ENCODE results near the gene INO80.
"Not testable (repeated sequence)": the region's sequence is repeated elsewhere in the genome, so short reads cannot be mapped to it uniquely, and the experiment has no call there.

The INO80 gene

DNA sequence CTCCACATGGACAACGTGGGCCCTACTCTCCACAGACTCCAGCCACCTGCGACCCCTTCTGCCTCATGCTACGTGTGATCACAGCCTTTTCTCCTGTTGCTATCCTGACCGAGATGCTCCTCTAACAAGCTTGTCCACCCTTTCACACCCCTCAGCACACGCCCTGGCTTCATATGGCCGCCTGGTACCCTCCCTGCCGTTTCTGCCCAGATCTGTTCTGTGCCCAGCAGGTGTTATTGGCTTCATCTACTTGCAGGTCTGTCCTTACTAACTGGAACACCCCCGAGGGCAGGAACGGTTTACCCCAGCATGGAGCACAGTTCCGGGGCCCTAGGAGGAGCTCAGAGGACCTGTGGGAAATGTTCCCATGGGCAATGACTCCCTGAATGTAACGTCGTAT, 152.9 kb downstream of the INO80 start:
- no peak overlapping the region for H3K4me2 ChIP-seq

GRCh38 chr15:40962317-40962716, 153.8 kb downstream of the INO80 start:
- not testable (repeated sequence) for H3K36me3 ChIP-seq (ENCODE audit: insufficient read depth); H3K27me3 ChIP-seq (ENCODE audit: insufficient read depth, low read depth); H3K4me3 ChIP-seq (IDR thresholded peaks at IDR 0.05; ENCODE audit: insufficient read depth, low read depth, low read length); H3K4me1 ChIP-seq (ENCODE audit: low read depth, poor library complexity, severe bottlenecking); H3K79me2 ChIP-seq (ENCODE audit: insufficient read depth, low read depth); H3K27ac ChIP-seq; H3K4me2 ChIP-seq; H3K9ac ChIP-seq; H2AFZ ChIP-seq (ENCODE audit: low read depth); H4K20me1 ChIP-seq (ENCODE audit: insufficient read depth)

More for the DNA sequence above, 152.9 kb downstream of the INO80 start:
- H3K79me2 ChIP-seq (ENCODE audit: insufficient read depth, low read depth): no peaks in the 10 kb centered on the region
- H3K36me3 ChIP-seq (ENCODE audit: insufficient read depth): no peaks in the 10 kb centered on the region
- no peak overlapping the region for H2AFZ ChIP-seq (ENCODE audit: low read depth)
- H3K27ac ChIP-seq: no peak overlapping the region
- no peaks in the 10 kb centered on the region for H4K20me1 ChIP-seq (ENCODE audit: insufficient read depth)
- H3K27me3 ChIP-seq (ENCODE audit: insufficient read depth, low read depth): no peaks in the 10 kb centered on the region
- TF ChIP-seq, protein P1, sequence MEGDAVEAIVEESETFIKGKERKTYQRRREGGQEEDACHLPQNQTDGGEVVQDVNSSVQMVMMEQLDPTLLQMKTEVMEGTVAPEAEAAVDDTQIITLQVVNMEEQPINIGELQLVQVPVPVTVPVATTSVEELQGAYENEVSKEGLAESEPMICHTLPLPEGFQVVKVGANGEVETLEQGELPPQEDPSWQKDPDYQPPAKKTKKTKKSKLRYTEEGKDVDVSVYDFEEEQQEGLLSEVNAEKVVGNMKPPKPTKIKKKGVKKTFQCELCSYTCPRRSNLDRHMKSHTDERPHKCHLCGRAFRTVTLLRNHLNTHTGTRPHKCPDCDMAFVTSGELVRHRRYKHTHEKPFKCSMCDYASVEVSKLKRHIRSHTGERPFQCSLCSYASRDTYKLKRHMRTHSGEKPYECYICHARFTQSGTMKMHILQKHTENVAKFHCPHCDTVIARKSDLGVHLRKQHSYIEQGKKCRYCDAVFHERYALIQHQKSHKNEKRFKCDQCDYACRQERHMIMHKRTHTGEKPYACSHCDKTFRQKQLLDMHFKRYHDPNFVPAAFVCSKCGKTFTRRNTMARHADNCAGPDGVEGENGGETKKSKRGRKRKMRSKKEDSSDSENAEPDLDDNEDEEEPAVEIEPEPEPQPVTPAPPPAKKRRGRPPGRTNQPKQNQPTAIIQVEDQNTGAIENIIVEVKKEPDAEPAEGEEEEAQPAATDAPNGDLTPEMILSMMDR (conservative IDR thresholded peaks at IDR 0.05; ENCODE audit: low read depth, low read length): no peak
- no peak overlapping the region for H3K9ac ChIP-seq
- no peaks in the 10 kb centered on the region for H3K4me1 ChIP-seq (ENCODE audit: low read depth, poor library complexity, severe bottlenecking)
- no peak overlapping the region for H3K4me3 ChIP-seq (IDR thresholded peaks at IDR 0.05; ENCODE audit: insufficient read depth, low read depth, low read length)

DNA sequence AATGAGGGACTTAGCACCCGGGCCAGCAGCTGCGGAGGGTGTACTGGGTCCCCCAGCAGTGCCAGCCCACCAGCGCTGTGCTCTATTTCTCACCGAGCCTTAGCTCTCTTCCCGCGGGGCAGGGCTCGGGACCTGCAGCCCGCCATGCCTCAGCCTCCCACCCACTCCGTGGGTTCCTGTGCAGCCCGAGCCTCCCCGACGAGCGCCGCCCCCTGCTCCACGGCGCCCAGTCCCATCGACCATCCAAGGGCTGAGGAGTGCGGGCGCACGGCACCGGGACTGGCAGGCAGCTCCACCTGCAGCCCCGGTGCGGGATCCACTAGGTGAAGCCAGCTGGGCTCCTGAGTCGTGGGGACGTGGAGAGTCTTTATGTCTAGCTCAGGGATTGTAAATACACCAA, 154.3 kb downstream of the INO80 start:
- not testable (repeated sequence) for H3K4me1 ChIP-seq (ENCODE audit: low read depth, poor library complexity, severe bottlenecking); H2AFZ ChIP-seq (ENCODE audit: low read depth); H3K36me3 ChIP-seq (ENCODE audit: insufficient read depth); H3K27me3 ChIP-seq (ENCODE audit: insufficient read depth, low read depth); H3K4me2 ChIP-seq; H3K79me2 ChIP-seq (ENCODE audit: insufficient read depth, low read depth); H3K9ac ChIP-seq; H4K20me1 ChIP-seq (ENCODE audit: insufficient read depth); H3K27ac ChIP-seq; H3K4me3 ChIP-seq (IDR thresholded peaks at IDR 0.05; ENCODE audit: insufficient read depth, low read depth, low read length)

GRCh38 chr15:40960925-40961324, 155.2 kb downstream of the INO80 start:
- Histone ChIP-seq H3K4me1 (ENCODE audit: low read depth, poor library complexity, severe bottlenecking) (peaks cover 3% of the 10 kb centered on the region), H3K79me2 (ENCODE audit: insufficient read depth, low read depth) (no peaks in the 10 kb centered on the region), H4K20me1 (ENCODE audit: insufficient read depth) (no peaks in the 10 kb centered on the region), H3K4me3 (IDR thresholded peaks at IDR 0.05; ENCODE audit: insufficient read depth, low read depth, low read length) (no peak overlapping the region), H3K9ac (no peak overlapping the region), H3K36me3 (ENCODE audit: insufficient read depth) (no peaks in the 10 kb centered on the region), H2AFZ (ENCODE audit: low read depth) (no peak overlapping the region), H3K27me3 (ENCODE audit: insufficient read depth, low read depth) (no peaks in the 10 kb centered on the region), H3K4me2 (no peak overlapping the region), H3K27ac (no peak overlapping the region)
- TF ChIP-seq, protein P1 (conservative IDR thresholded peaks at IDR 0.05; ENCODE audit: low read depth, low read length): no peak

- no peaks in the 10 kb centered on the region for H3K36me3 ChIP-seq (ENCODE audit: insufficient read depth)
- peaks cover 4% of the 10 kb centered on the region for H3K4me1 ChIP-seq (ENCODE audit: low read depth, poor library complexity, severe bottlenecking)
- no peak overlapping the region for H3K4me3 ChIP-seq (IDR thresholded peaks at IDR 0.05; ENCODE audit: insufficient read depth, low read depth, low read length)
- H3K27me3 ChIP-seq (ENCODE audit: insufficient read depth, low read depth): no peaks in the 10 kb centered on the region
- no peak overlapping the region for H3K27ac ChIP-seq
- no peaks in the 10 kb centered on the region for H4K20me1 ChIP-seq (ENCODE audit: insufficient read depth)
- no peak overlapping the region for H2AFZ ChIP-seq (ENCODE audit: low read depth)
- no peak overlapping the region for H3K4me2 ChIP-seq
- TF ChIP-seq, protein P1 (conservative IDR thresholded peaks at IDR 0.05; ENCODE audit: low read depth, low read length): no peak
- H3K79me2 ChIP-seq (ENCODE audit: insufficient read depth, low read depth): no peaks in the 10 kb centered on the region
- no peak overlapping the region for H3K9ac ChIP-seq
Observed at GRCh38 chr15:40960151-40960885, 155.8 kb downstream of the INO80 start.

Measured in KMS-11 (cell line).